HG03571 (cell line): Measurements from ENCODE around the gene CDC42BPG.

Experiments used
- ATAC-seq: cut with Tn5 transposase; IDR thresholded peaks from one replicate; pipeline ENCODE4 v1.9.1; 2021; ENCODE audit not compliant: unreplicated experiment

The CDC42BPG gene

DNA sequence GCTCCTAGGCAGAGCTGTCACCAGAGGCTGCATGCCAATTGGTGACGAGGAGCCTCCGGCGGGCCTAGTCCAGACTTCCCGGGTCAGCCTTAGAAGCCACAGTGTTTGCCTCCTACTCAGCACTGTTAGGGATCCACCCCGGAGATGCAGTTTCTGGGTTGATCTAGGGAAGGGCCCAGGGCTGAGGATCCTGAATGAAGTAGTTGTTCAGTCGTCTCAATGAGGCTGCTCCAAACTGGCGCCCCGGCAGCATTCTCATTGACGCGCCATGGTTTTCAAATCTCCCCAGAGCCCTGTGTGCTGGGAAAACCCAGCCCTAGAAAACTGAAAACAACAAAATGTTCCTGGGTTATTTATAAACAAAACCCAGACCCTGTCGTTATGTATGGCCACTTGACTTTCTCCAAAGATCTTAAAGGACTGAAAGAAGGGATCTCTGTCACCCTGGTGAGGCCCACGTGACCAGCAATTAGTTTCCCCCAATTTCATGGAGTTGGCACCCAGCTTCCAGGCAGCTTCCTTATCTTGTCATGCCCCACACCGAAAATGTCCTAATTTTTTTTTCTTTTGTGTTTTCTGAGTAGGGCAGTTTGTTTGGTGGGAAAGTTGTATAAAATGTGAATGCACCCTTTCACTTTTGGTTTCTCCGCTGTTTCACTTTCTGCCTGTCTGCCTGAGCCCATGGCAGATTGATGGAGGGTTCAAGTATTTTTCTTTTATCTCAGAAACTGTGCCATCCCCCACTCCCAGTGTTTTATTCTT, 36.0 kb upstream of the CDC42BPG start:
- no peak for ATAC-seq

GRCh38 chr11:64879244-64879900, 34.9 kb upstream of the CDC42BPG start:
- ATAC-seq: no peak

- ATAC-seq: peak; percentile 63
Measured at GRCh38 chr11:64878494-64879243, 34.2 kb upstream of the CDC42BPG start, which contains the start of gene EHD1. Gene EHD1, minus strand, starts transcription at chr11:64878621. Its CDS starts 157 bp downstream, at chr11:64878464.

DNA sequence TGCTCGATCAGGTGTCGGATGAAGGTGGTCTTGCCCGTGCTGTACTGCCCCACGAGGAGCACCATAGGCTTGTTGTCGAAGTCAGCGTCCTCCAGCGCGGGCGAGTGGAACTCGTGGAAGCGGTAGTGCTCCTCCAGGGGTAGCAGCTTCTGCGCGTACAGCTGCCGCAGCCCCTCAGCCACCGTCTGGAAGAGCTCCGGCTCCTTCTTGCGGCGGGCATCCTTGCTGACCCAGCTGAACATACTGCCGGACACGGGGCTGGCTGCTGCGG, 33.7 kb upstream of the CDC42BPG start:
- peak; percentile 6 for ATAC-seq

DNA sequence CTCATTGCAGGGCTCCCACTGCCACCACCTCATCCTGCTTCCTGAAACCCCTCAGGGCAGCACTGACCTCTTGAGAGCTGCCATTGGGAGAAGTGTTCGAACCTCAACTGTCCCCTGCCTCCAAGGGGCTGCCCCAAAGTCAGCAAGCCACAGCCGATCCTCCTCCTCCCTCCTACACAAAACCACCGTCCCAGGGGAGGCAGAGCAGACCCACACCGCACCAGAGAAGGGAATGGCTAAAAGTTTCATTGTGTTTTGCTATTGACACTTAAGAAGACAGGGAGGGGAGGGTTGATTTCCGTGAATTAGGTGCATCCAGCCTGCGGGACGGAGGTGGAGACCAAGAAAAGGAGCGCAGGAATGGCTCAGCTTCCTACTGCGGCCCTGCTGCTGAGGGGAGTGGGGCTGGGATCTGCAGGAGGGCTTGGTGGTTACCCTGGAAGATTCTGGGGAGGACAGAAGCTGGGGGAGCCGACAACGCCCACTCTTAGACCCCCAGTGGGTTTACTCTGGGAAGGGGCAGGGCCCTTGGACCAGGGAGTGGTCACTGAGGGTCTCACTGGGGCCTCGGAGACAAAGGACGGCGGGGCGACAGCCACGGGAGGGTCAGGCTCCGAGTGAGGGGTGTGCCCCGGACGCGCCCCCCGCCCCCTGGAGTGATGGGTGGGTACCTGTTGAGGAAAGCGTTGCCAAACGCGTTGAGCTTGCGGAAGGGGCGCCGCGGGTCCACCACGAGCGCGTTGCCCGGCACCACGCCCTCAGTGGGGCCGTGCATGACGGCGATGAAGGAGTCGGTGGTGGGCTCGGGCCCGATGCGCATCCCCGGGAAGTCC, 33.2 kb upstream of the CDC42BPG start:
- ATAC-seq: no peak

DNA sequence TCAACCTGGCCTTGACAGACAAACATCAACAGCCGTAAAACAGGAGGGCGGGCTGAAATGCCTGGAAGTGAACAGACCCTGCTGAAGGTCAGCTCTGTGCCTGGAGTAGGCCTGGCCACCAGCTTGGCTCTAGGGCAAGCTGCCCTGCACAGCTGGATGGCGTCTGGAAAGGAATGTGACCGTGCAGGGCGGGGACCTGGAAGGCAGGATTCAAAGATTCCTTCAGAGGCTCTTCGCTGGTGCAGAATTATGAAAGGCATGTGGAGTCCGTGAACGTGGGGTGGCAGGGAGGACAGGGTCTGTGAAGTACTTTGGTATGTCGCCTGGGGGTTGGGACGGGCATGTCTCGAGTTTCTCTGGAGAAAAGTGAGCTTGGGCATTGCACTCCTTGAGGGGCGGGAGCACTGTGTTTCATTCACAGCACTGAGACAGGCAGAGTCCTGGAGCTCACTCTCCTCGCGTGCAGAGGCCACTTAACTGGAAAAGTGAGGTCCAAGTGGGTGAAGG, 32.4 kb upstream of the CDC42BPG start:
- no peak for ATAC-seq

DNA sequence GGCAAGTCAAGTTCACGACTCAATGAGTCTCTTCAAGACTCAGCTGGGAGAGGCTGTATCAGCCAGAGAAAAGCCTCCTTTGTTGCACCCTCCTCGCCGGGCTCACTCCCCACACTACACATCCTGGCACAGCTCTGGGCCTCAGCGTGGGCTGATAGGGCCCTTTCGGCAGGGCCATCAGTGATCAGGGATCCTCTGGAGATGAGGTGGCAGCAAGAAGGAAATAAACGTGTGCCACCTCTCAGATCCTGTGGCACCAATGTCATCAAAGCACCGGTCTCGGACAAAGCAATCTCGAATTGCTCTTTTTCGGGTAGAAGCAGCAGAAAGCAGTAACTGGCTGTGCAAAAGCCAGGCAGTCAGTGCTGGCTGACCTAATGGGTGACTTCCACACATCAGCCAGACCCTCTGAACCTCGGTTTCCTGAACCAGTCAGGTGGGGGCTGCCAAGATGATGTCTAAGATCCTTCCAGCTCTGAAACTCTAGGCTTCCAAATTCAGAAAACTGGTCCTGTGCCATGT, 31.8 kb upstream of the CDC42BPG start:
- no peak for ATAC-seq

- no peak for ATAC-seq
Measured at GRCh38 chr11:64875369-64876228, 31.1 kb upstream of the CDC42BPG start.

DNA sequence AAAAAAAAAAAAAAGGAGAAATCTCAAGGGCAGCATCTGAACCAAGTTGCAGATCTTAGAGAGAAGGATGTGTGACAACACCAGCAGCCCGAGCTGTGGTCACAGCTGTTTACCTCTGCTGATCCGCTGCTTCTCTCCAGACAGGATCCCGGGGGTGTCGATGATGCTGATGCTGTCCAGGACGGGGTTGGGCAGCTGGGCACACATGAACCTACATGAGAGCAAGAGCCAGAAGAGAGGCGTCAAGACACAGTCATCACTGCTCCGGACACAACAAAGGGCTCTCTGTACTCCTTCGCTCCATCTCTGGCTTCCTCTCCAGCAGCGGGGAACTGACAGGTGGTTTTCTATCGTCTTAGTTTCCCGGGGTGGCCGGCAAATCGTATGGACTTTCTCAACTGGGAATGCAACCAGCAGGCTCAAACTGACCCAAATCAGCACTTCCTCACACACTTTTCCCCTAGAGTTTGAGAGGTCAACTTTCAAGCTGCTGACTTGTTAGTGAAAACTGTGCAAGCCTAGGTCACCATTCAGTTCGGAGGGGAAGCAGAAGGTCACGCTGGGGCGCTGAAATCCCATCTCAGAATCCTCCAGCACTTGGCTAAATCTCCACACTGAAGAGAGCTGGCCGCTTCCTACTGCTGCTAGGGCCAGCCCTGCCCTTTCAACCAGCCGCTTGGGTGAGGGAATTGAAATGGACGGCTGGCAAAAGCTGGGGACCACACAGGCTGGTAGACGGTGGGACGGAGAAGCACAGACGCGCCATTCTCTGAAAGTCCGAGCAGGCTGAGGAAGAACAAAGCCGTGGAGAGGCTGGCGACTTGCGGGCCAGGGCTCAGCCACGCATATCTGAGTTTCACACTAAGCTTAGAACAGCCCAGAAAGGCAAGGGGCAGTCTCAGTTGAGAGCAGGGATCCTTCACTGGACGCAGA, 30.1 kb upstream of the CDC42BPG start:
- no peak for ATAC-seq

GRCh38 chr11:64872790-64873488, 28.5 kb upstream of the CDC42BPG start:
- ATAC-seq: no peak

- no peak for ATAC-seq
Measured at GRCh38 chr11:64871492-64871891, 27.0 kb upstream of the CDC42BPG start.

GRCh38 chr11:64870893-64871466, 26.5 kb upstream of the CDC42BPG start:
- no peak for ATAC-seq

- no peak for ATAC-seq
Measured at GRCh38 chr11:64870176-64870892, 25.9 kb upstream of the CDC42BPG start.

- no peak for ATAC-seq
Measured at GRCh38 chr11:64869571-64870175, 25.2 kb upstream of the CDC42BPG start.

DNA sequence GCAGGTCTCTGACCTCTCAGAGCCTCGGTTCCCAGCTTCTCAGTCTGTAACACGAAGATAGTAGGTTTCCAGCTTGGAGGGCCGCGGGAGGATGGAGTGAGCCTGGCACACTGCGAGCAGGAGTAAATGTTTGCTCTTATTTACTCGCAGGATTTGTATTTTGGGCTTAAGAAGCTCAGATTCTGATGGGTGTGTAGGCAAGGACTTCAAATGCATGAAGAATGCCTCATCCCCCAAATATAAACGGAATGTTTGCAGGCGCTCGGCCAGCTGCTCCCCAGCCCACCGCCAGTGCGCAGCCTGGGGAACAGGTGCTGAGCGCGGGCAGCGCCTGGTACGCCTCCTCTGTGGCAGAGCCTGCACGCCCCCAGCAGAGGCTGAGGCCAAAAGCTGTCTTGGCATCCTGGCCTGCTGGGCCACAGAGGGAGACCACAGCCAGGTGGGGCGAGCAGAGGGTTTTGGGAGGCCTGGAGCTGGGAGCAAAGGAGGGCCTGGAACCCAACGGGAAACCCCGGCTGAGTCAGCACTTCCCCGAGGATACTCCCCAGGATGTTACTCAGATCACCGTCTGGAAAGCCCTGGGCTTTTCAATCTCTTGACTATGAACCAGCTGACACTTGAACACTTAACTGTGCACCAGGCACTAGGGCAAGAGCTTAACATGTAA, 24.6 kb upstream of the CDC42BPG start:
- ATAC-seq: no peak
